GM18526 (cell line): Measurements from ENCODE around the gene MGAT3.

Experiments
- POLR2A ChIP-seq: IDR thresholded peaks from 3 replicates; pipeline ENCODE4 v1.6.1; 2011; ENCODE audit not compliant: insufficient read length; ENCODE audit errors: extremely low read depth

Gene MGAT3

GRCh38 chr22:39456522-39457197 is at the start of gene MGAT3:
TSS of gene MGAT3 (plus strand) at chr22:39457012. CDS start at chr22:39487348, 30,336 bp downstream.
- no peak for TF ChIP-seq POLR2A

- TF ChIP-seq POLR2A, result no peak
Observed at GRCh38 chr22:39408173-39408572, 48.6 kb upstream of the MGAT3 start.

DNA sequence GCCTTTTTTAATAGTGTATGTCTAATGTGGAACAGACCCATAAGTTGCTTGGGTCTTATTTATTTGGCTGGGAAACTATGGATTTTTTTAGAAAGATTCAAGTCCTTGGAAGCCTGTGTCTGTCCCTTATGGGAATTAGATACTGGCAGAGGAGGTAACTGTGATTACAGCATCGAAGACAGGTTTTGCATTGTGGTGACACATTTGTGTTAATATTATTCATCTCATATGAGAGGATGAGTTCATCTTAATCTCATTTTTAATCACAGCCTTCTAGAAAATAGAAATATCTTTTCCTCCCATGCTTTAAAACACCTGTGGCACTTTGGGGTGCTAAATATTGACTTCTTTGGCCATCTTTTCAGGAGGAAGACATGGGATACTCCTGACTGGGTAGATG is 48.0 kb upstream of the MGAT3 start:
- TF ChIP-seq POLR2A, result no peak

DNA sequence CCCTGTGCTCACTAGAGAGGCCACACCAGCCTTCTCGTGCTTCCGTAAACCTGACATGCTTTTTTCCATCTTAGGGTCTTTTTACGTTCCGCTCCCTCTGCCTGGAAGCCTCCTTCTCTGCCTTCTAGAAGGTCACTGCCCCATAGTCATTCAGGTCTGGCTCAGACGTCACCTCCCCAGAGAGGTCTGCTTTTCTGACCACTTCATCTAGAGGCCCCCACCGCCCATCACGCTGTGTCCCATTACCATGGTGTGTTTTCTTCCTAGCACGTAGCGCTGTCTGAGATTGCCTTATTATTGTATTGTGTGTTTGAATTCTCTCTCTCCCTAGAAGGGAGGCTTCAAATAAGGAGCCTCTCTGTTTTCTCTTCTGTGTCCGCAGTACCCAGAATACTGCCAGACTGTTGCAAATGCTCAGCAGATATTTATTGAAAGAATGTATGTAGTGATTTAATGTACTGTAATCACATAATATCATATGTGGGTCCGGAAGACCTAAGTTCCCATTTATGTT is 47.2 kb upstream of the MGAT3 start:
- no peak for TF ChIP-seq POLR2A

DNA sequence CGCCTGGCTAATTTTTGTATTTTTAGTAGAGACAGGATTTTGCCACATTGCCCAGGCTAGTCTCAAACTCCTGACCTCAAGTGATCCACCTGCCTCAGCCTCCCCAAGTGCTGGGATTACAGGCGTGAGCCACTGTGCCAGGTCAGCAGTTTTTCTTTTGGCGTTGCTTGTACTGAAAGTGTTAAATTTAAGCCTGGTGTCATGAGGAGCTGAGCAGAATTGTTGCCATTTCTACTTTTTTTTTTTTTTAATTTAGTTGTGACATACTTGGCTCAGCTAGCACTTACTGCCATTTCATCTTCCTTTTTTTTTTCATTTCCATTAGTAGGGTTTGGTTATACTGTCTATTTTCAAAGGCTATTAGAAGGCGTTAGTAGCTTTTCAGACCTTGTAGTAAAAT is 46.5 kb upstream of the MGAT3 start:
- no peak for TF ChIP-seq POLR2A

DNA sequence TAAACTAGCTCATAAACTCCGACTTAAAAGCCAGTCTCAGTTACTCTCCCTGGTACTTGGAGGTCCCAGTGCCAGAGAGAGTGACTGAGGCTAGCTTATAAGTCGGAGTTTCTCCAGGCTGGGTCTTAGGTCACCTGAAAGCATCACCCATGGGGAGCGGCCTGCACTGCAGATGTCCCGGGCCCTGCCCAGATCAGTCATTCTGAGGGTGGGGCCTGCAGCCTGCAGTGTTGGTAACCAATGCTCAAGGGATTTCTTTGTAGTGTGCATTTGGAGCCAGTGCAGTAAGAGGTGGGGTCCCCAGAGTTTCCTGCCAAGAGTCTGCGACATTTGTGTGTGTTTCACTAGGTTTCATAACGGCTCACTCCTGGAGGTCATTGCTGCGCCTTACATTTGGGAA is 42.4 kb upstream of the MGAT3 start:
- TF ChIP-seq POLR2A, result no peak

GRCh38 chr22:39414886-39415285 is 41.9 kb upstream of the MGAT3 start:
- no peak for TF ChIP-seq POLR2A

- no peak for TF ChIP-seq POLR2A
Observed at GRCh38 chr22:39415506-39415905, 41.3 kb upstream of the MGAT3 start.

DNA sequence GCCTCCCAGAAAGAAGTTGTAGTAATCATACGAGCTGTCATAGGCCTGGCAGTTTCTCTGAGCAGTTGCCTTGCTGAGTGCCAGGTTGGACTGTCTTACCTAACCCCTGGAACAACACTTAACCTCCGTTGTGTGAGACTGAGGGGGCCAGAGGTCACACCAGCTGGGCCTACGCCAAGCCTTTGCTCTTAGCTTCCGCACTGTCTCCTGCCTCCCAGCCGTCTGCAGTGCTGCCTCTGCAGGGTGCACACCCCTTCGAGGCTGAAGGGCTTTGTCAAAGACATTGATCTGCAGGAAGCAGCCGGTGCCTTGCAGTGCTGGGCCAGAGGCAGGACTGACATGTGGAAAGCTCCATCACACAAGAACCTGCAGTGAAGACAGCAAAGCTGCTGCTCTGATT is 40.5 kb upstream of the MGAT3 start:
- no peak for TF ChIP-seq POLR2A

DNA sequence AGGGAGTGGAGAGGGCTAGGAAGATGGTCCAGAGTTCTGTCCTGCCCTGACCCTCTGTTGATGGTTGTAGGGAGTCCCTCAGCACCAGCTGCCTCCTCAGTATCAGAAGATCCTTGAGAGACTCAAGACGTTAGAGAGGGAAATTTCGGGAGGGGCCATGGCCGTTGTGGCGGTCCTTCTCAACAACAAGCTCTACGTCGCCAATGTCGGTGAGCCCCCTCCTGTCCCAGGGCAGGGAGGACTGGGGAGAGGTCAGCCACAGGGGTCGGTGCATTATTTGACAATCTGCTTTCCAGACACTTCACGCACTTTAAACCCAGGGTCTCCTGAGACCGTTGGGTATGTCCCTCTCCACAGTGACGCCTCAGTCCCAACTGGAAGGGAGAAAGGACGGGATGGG is 39.2 kb upstream of the MGAT3 start:
- no peak for TF ChIP-seq POLR2A

GRCh38 chr22:39418696-39419095 is 38.1 kb upstream of the MGAT3 start:
- TF ChIP-seq POLR2A, result no peak

GRCh38 chr22:39419096-39419495 is 37.7 kb upstream of the MGAT3 start:
- TF ChIP-seq POLR2A, result no peak

- no peak for TF ChIP-seq POLR2A
Observed at GRCh38 chr22:39419911-39420310, 36.9 kb upstream of the MGAT3 start.

DNA sequence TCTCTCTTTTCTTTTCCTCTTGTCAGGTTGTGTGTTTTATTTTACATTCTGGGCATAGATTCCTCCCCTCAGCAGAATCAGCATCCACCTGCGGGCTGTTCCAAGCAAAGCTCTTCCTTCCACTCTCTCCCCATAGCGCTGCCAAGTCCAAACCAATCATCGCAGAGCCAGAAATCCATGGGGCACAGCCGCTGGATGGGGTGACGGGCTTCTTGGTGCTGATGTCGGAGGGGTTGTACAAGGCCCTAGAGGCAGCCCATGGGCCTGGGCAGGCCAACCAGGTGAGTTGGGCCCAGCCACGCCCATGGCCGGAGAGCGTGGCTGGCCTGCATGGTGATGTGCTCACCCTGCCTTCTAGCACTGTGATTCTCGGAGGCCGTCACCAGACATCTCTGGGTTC is 35.1 kb upstream of the MGAT3 start:
- no peak for TF ChIP-seq POLR2A

DNA sequence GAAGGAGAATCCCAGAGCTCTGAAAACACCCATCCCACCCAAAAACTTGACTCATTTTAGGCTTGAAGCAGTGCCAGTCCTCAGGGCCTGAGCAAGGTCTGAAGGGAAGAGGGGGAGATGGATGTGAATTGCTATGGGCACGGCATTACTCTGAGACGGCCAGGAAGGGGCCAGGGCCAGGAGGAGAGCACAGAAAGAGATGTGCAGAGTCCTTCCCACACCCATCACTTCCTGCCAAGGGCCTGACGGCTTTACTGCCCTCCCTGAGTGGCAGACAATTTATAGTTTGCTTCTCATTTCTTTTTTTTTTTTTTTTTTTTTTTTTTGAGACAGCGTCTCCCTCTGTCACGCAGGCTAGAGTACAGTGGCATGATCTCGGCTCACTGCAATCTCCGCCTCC is 34.7 kb upstream of the MGAT3 start:
- TF ChIP-seq POLR2A, result no peak

- no peak for TF ChIP-seq POLR2A
Observed at GRCh38 chr22:39422721-39423120, 34.1 kb upstream of the MGAT3 start.

DNA sequence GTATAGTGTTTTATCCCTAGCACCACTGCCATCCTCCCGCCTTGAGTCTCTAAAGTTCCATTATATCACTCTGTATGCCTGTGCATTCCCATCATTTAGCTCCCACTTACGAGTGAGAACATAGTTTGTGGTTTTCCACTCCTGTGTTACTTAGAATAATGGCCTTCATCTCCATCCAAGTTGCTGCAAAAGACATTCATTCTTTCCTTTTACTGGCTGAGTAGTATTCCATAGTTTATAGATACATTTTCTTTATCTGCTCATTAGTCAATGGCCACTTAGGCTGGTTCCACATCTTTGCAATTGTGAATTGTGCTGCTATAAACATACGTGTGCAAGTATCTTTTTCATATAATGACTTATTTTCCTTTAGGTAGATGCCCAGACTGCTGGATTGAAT is 32.8 kb upstream of the MGAT3 start:
- no peak for TF ChIP-seq POLR2A

GRCh38 chr22:39426380-39427043 is 30.3 kb upstream of the MGAT3 start:
- no peak for TF ChIP-seq POLR2A
